ENCODE measurements around the gene KCTD16. TPM values are rescaled to one million over a fixed set of nuclear protein-coding genes. Genes with fewer than 3 reads are reported as not detected.

KCTD16 gene
- polyA plus RNA-seq, 3 donors, result 0.01 to 0.38 (median 0.22) TPM

DNA sequence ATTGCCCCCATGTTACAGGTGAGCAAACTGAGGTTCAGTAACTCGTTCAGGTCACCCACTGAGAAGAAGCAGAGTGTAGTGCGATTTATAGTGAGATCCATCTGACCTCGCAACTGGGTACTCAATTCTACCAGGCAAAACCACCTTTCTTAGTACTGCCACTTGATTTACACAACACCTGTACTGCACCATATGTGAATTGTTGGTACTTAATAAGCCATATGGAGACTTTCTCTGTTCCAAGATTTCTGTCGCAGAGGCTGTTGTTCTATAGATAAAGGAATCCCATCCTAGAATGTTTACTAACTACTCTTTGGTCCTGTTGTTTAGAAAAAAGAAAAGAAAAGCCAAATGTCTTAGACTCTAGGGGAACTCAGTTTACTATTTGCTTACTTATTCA lies 287.5 kb downstream of the KCTD16 start:
- WGBS, 3 donors, result 86 to 94% (median 92%) methylated on average over 4 of the region's 4 CpGs
- no peak overlapping the region for H3K27ac ChIP-seq (ENCODE audit: low read depth, low read length)

GRCh38 chr5:144460600-144460999 lies 289.9 kb downstream of the KCTD16 start:
- 50 to 79% (median 65%) methylated on average over 1 of the region's 1 CpG for whole genome bisulfite sequencing, 3 donors

DNA sequence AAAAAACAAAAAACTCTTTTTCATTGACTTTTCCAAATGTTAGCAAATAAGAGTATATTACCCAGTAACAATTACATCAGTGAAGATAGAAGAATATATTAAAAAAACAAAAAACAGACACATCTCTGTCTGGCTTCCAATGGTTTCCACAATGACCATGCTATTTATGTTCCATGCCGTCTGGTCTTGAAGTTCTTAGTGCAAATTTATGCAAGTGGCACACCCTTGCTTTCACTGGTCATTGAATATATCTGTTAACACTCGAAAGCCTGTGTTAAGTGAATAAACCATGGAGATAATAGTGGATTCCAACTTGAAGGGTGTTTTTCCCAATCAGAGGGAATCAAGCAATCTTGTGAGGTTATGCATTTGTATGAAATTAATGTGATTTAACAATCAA lies 291.9 kb downstream of the KCTD16 start:
- WGBS, 3 donors, result 82 to 93% (median 85%) methylated on average over 2 of the region's 2 CpGs
- no peak overlapping the region for H3K27ac ChIP-seq (ENCODE audit: low read depth, low read length)

More at GRCh38 chr5:144460600-144460999, 289.9 kb downstream of the KCTD16 start:
- no peak overlapping the region for H3K27ac ChIP-seq (ENCODE audit: low read depth, low read length)

GRCh38 chr5:144463481-144464223 lies 293.0 kb downstream of the KCTD16 start:
- 80 to 88% (median 83%) methylated on average over 3 of the region's 3 CpGs for WGBS, 3 donors
- H3K27ac ChIP-seq (ENCODE audit: low read depth, low read length), result no peak overlapping the region

GRCh38 chr5:144464306-144464705 lies 293.6 kb downstream of the KCTD16 start:
- WGBS, 3 donors, result 47 to 63% (median 50%) methylated on average over 1 of the region's 1 CpG
- H3K27ac ChIP-seq (ENCODE audit: low read depth, low read length), result no peak overlapping the region

GRCh38 chr5:144465441-144465840 lies 294.8 kb downstream of the KCTD16 start:
- no peak overlapping the region for H3K27ac ChIP-seq (ENCODE audit: low read depth, low read length)
- WGBS, 3 donors, result 85 to 88% (median 88%) methylated on average over 4 of the region's 4 CpGs

DNA sequence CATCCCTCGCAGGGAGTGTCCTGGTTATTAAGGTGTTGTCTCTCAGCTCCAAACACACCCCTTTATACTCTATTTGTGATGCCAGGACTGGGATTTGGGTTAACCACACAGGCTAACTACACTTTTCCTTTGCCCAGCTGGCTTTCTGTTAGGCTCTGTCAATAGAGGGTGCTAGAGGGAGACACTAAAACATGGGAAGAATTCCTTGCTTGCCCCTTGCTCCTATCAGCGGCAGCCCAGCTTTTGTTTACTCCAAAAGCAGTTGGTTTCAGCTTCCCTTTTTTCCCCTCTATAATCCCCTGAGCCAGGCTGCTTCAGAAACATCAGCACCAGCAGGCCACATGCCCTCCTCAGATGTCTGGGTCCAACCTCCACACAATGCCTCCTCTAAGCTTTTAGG lies 297.1 kb downstream of the KCTD16 start:
- 35 to 51% (median 38%) methylated on average over 2 of the region's 2 CpGs for WGBS, 3 donors
- no peak overlapping the region for H3K27ac ChIP-seq (ENCODE audit: low read depth, low read length)

DNA sequence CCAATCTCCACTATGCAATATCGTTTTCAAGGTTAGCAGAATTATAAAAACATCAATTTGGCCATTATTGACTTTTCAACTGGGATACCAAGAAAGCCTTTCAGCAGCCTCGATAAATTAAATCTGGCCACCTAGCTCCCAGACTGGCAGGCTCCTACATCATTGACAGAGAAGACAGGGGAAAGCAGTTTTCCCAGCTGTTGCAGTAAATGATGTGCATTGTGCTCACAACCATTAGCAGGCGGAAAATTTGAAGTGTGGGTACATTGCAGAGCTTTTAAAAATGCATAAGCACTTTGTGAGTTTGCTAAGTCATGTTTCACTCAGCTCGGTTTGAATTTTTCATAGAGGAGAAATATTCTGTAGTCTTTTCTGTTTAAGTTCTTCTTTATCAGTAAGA lies 297.9 kb downstream of the KCTD16 start:
- H3K27ac ChIP-seq (ENCODE audit: low read depth, low read length), result no peak overlapping the region
- WGBS, 3 donors, result 28 to 71% (median 67%) methylated on average over 4 of the region's 4 CpGs

- WGBS, 3 donors, result 78 to 87% (median 83%) methylated on average over 4 of the region's 4 CpGs
- no peak overlapping the region for H3K27ac ChIP-seq (ENCODE audit: low read depth, low read length)
Measured at GRCh38 chr5:144469106-144469505, 298.4 kb downstream of the KCTD16 start.

GRCh38 chr5:144472221-144472620 lies 301.5 kb downstream of the KCTD16 start:
- H3K27ac ChIP-seq (ENCODE audit: low read depth, low read length), result no peak overlapping the region
- 43 to 87% (median 51%) methylated on average over 2 of the region's 2 CpGs for WGBS, 3 donors

DNA sequence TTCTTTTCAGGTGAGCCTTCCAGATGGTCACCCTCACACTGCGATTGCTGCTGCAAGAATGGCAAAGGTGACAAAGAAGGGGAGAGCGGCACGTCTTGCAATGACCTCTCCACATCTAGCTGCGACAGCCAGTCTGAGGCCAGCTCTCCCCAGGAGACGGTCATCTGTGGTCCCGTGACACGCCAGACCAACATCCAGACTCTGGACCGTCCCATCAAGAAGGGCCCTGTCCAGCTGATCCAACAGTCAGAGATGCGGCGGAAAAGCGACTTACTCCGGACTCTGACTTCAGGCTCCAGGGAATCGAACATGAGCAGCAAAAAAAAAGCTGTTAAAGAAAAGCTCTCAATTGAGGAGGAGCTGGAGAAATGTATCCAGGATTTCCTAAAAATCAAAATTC lies 303.0 kb downstream of the KCTD16 start:
- no peak overlapping the region for H3K27ac ChIP-seq (ENCODE audit: low read depth, low read length)
- WGBS, 3 donors, result 89 to 96% (median 92%) methylated on average over 13 of the region's 13 CpGs

GRCh38 chr5:144478565-144478964 lies 307.9 kb downstream of the KCTD16 start:
- no peak overlapping the region for H3K27ac ChIP-seq (ENCODE audit: low read depth, low read length)

DNA sequence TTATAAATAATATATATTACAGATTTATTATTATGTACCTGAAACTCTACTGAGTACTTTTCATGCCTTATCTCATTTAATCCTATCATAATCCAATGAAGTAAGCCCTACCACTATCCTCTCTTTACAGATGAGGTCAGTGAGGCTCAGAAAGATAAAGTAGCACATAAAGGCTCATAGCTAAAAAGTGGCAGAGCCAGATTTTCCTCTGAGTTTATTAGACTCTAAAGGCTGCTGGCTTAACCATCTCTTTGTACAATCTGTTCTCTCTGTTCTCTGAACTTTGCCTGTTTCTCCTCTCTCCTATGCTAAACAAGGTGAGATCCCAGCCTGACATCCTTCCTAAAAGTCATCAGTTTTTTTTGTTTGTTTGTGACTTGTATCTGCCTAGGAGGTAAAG lies 311.2 kb downstream of the KCTD16 start:
- H3K27ac ChIP-seq (ENCODE audit: low read depth, low read length), result no peak overlapping the region

DNA sequence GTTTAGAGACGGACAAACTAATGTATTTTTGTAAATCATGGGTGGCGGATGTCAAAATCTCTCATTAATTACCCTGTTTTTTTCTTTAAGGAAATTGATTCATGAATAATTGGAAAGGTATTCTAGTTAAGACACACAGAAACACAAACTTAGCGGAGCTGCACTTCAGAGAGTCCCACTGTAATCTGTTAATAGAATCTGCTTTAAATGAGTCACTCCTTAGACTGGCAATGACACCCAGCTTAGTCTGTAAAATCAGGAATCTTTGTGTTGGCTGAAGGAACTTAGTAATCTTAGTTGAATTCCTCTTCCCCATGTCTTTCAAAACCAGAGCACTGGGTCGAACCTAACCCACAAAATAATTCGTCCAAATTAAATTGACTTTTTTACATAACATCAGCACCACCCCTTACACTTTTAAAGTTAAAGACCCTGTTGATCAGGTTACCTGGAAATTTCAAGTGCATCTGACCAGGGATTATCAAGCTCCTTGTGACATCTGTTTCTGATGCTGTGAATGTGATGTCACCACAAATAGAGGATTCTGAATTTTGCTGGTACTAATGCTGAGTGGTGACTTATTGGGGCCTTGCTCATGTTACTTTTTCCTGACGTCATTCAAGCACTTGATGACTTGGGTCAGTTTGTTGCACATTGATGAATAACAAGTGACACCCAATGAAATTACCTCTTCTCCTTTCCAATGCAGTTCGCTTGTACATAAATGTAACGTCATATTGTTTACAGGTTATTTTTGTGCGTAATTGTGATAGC lies 313.6 kb downstream of the KCTD16 start:
- H3K27ac ChIP-seq (ENCODE audit: low read depth, low read length), result no peak overlapping the region
- WGBS, 3 donors, result 74 to 87% (median 78%) methylated on average over 9 of the region's 9 CpGs

DNA sequence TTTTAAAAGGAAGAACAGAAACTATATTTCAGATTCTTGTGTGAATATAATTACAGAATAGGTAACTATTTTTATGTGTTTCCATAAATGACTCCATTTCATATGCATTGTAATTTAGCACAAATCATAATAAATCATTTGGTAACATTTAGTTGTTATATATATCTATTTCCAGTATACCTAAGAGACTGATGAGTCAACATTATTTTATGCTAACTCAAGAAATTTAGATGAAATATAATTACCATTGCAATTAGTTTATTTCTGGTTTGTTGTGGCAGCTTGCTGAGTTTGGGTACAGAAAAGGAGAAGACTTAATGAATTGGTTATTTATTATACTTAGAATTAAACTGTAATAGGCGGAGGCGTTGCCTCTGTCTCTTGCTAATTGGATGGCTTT lies 314.9 kb downstream of the KCTD16 start:
- no peak overlapping the region for H3K27ac ChIP-seq (ENCODE audit: low read depth, low read length)
- WGBS, 3 donors, result 91 to 95% (median 95%) methylated on average over 2 of the region's 2 CpGs

DNA sequence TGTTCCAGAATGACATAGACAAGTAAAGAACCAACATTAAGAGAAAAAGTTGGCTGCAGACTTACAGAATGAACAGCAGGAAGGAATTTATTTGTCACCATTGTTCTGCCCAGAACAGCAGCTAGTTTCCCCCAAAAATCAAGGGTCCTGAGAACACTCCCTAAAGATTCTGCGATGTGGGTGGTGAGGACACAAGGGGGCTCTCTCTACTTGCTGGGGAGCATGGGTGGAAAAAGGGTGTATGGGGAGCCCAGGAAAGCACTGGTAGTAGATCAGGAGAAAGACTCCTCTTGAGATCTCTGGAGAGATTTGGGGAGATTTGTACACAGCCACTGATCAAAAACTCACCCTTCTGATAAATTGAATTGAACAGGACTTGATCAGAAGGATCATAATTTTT lies 316.5 kb downstream of the KCTD16 start:
- WGBS, 3 donors, result 52 to 64% (median 64%) methylated on average over 1 of the region's 1 CpG
- H3K27ac ChIP-seq (ENCODE audit: low read depth, low read length), result no peak overlapping the region

- H3K27ac ChIP-seq (ENCODE audit: low read depth, low read length), result no peak overlapping the region
Measured at GRCh38 chr5:144487761-144488160, 317.1 kb downstream of the KCTD16 start.

GRCh38 chr5:144503123-144503522 lies 332.4 kb downstream of the KCTD16 start:
- H3K27ac ChIP-seq (ENCODE audit: low read depth, low read length), result no peak overlapping the region
- WGBS, 3 donors, result 76 to 83% (median 83%) methylated on average over 2 of the region's 2 CpGs

- H3K27ac ChIP-seq (ENCODE audit: low read depth, low read length), result no peak overlapping the region
- 41 to 48% (median 43%) methylated on average over 5 of the region's 5 CpGs for WGBS, 3 donors
Measured at GRCh38 chr5:144504929-144505577, 334.4 kb downstream of the KCTD16 start.
